AG08396 (cell line): ENCODE measurements around the gene CLCN2.
A peak's percentile ranks its signal among the peaks of the same experiment; 100 is the strongest.

Experiments
- DNase-seq: peaks from one replicate; pipeline ENCODE4 v3.0.0; 2012; ENCODE audit warnings: low spot score, mixed read lengths

The CLCN2 gene

GRCh38 chr3:184325715-184326369 lies 35.6 kb downstream of the CLCN2 start:
- DNase-seq: no peak

GRCh38 chr3:184325269-184325668 lies 36.1 kb downstream of the CLCN2 start:
- DNase-seq: no peak

GRCh38 chr3:184323696-184324095 lies 37.7 kb downstream of the CLCN2 start:
- no peak for DNase-seq

- no peak for DNase-seq
Measured at GRCh38 chr3:184322731-184323487, 38.5 kb downstream of the CLCN2 start.

GRCh38 chr3:184321666-184322065 lies 39.7 kb downstream of the CLCN2 start:
- no peak for DNase-seq

GRCh38 chr3:184320104-184320445 lies 41.3 kb downstream of the CLCN2 start:
- peak; percentile 97 for DNase-seq

GRCh38 chr3:184317201-184317600 lies 44.2 kb downstream of the CLCN2 start:
- no peak for DNase-seq

GRCh38 chr3:184316792-184317191 lies 44.6 kb downstream of the CLCN2 start:
- no peak for DNase-seq

- DNase-seq: no peak
Measured at GRCh38 chr3:184315871-184316661, 45.3 kb downstream of the CLCN2 start.

- no peak for DNase-seq
Measured at GRCh38 chr3:184315543-184315867, 45.9 kb downstream of the CLCN2 start.

GRCh38 chr3:184314700-184315542 lies 46.5 kb downstream of the CLCN2 start:
- DNase-seq: peak; percentile 89

- DNase-seq: peak; percentile 97
Measured at GRCh38 chr3:184314363-184314699, 47.1 kb downstream of the CLCN2 start, which contains the start of gene EIF4G1. EIF4G1 (plus strand) TSS chr3:184314606; CDS start chr3:184315797, 1,191 bp downstream.

- no peak for DNase-seq
Measured at GRCh38 chr3:184311633-184312032, 49.8 kb downstream of the CLCN2 start.

GRCh38 chr3:184308744-184309143 lies 52.7 kb downstream of the CLCN2 start:
- DNase-seq: no peak

- DNase-seq: no peak
Measured at GRCh38 chr3:184307915-184308314, 53.5 kb downstream of the CLCN2 start.

- no peak for DNase-seq
Measured at GRCh38 chr3:184306341-184306972, 54.9 kb downstream of the CLCN2 start.

GRCh38 chr3:184305577-184305976 lies 55.8 kb downstream of the CLCN2 start:
- no peak for DNase-seq

- no peak for DNase-seq
Measured at GRCh38 chr3:184300378-184300720, 61.1 kb downstream of the CLCN2 start.

GRCh38 chr3:184299488-184300377 lies 61.7 kb downstream of the CLCN2 start:
- no peak for DNase-seq

GRCh38 chr3:184298759-184299487 lies 62.5 kb downstream of the CLCN2 start, which contains the start of gene PSMD2:
PSMD2 (plus strand) TSS chr3:184299241; CDS start chr3:184299267, 26 bp downstream.
- DNase-seq: peak; percentile 99
